ENCODE data around the gene MYT1.

DNA sequence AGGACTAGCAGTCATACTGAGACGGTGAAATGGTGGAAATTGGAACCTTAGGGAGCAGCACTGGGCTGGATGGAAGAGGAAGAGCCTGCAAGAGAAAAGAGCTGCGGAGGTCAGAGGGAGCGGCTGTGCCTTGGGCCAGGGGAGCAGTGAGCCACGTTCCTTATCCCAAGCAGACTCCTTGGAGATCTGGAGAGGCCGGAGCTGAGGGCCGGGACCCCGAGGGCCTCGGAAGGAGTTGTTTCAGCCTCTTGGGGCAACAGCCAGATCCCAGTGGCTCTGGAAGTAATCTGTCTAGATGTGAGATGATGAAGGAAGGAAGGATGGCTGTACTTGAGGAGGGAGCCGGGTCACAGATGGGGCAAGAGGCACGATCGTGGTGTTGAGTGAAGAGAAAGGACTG, 107.4 kb downstream of the MYT1 start:
- no peak for TF ChIP-seq POLR2A (IDR thresholded peaks at IDR 0.05; ENCODE audit: low read depth, low read length)
- TF ChIP-seq POLR2AphosphoS5 (IDR thresholded peaks at IDR 0.05; ENCODE audit: low read depth, low read length) = no peak
- no peak for TF ChIP-seq TAF1 (IDR thresholded peaks at IDR 0.05; ENCODE audit: low read depth, low read length)
- TF ChIP-seq POU2F2 (IDR thresholded peaks at IDR 0.05; ENCODE audit: low read depth, low read length) = no peak
- TF ChIP-seq PAX5 (IDR thresholded peaks at IDR 0.05; ENCODE audit: insufficient read depth, low read length, severe bottlenecking) = no peak
